Kidney epithelial cell (primary cell): Measurements from ENCODE around the gene CLDN16. TPM values are rescaled to one million over a fixed set of nuclear protein-coding genes. Genes with fewer than 3 reads are reported as not detected.

Experiments
- DNase-seq: peaks from one replicate; pipeline ENCODE4 v3.0.0-alpha.2; 2010; ENCODE audit warnings: low read depth
- H3K27me3 ChIP-seq: 2 replicates; pipeline ENCODE4 v1.6.0; 2011; ENCODE audit warnings: low read length; ENCODE audit not compliant: control insufficient read depth, insufficient read depth
- H3K36me3 ChIP-seq: 2 replicates; pipeline ENCODE4 v1.5.1; 2011; ENCODE audit warnings: low read length; ENCODE audit not compliant: control insufficient read depth, insufficient read depth
- H3K4me3 ChIP-seq: 2 replicates; pipeline ENCODE4 v1.5.1; 2011; ENCODE audit warnings: low read depth, mild to moderate bottlenecking, control low read depth, low read length
- CTCF ChIP-seq: IDR thresholded peaks from 2 replicates; pipeline ENCODE4 v1.5.1; 2011; ENCODE audit warnings: mild to moderate bottlenecking, moderate library complexity, low read length, control low read depth, inconsistent platforms; ENCODE audit not compliant: insufficient read depth, poor library complexity, severe bottlenecking
- total RNA-seq: library from RNA; depleted of rRNA; stranded (reverse); fragments of >200 nt; gene quantifications from 2 replicates; pipeline ENCODE4 v1.2.3, GENCODE V29; 2015

The CLDN16 gene
- total RNA-seq, 1 donor from 2014 or later, result 10.9 TPM

- H3K36me3 ChIP-seq, result no peaks in the 10 kb centered on the region
- no peak for TF ChIP-seq CTCF
- H3K27me3 ChIP-seq, result no peaks in the 10 kb centered on the region
- no peak for DNase-seq
- H3K4me3 ChIP-seq, result no peak overlapping the region
These were observed 37.9 kb downstream of the CLDN16 start for GRCh38 chr3:190425833-190426232.

GRCh38 chr3:190426806-190427507 lies 39.0 kb downstream of the CLDN16 start:
- no peaks in the 10 kb centered on the region for H3K27me3 ChIP-seq
- no peak for DNase-seq
- H3K36me3 ChIP-seq, result no peaks in the 10 kb centered on the region
- no peak for TF ChIP-seq CTCF
- no peak overlapping the region for H3K4me3 ChIP-seq

GRCh38 chr3:190429681-190430080 lies 41.7 kb downstream of the CLDN16 start:
- no peaks in the 10 kb centered on the region for H3K36me3 ChIP-seq
- DNase-seq, result no peak
- H3K4me3 ChIP-seq, result no peak overlapping the region
- no peaks in the 10 kb centered on the region for H3K27me3 ChIP-seq
- TF ChIP-seq CTCF, result no peak

GRCh38 chr3:190430906-190431305 lies 42.9 kb downstream of the CLDN16 start:
- no peak for TF ChIP-seq CTCF
- Histone ChIP-seq H3K4me3 (no peak overlapping the region), H3K36me3 (no peaks in the 10 kb centered on the region), H3K27me3 (no peaks in the 10 kb centered on the region)
- no peak for DNase-seq

GRCh38 chr3:190432216-190432615 lies 44.3 kb downstream of the CLDN16 start:
- H3K27me3 ChIP-seq, result no peaks in the 10 kb centered on the region
- H3K4me3 ChIP-seq, result no peak overlapping the region
- no peaks in the 10 kb centered on the region for H3K36me3 ChIP-seq
- no peak for DNase-seq
- no peak for TF ChIP-seq CTCF

- DNase-seq, result no peak
- H3K36me3 ChIP-seq, result no peaks in the 10 kb centered on the region
- no peak for TF ChIP-seq CTCF
- no peaks in the 10 kb centered on the region for H3K27me3 ChIP-seq
- no peak overlapping the region for H3K4me3 ChIP-seq
These were observed 45.7 kb downstream of the CLDN16 start for GRCh38 chr3:190433626-190434025.
